Measurements from ENCODE around the gene OSBPL9. TPM values are rescaled to one million over a fixed set of nuclear protein-coding genes. Genes with fewer than 3 reads are reported as not detected.

OSBPL9 gene
- total RNA-seq, 2 donors from 2014 or later: 60.0 to 60.8 TPM

- Histone ChIP-seq H3K4me3 (no peak overlapping the region), H3K9me3 (no peaks in the 10 kb centered on the region), H3K36me3 (no peaks in the 10 kb centered on the region), H3K27ac (peak overlapping the region; percentile 39 to 54), H3K4me1 (peaks cover 5 to 72% of the 10 kb centered on the region in 2 donors), H3K27me3 (no peaks in the 10 kb centered on the region)
- TF ChIP-seq CTCF (IDR thresholded peaks at IDR 0.05): no peak
- no peak for DNase-seq (ENCODE audit: low spot score)
Observed at GRCh38 chr1:51653127-51653526, 36.2 kb downstream of the OSBPL9 start.

GRCh38 chr1:51654000-51654399 lies 37.1 kb downstream of the OSBPL9 start:
- Histone ChIP-seq H3K4me1 (peaks cover 5 to 63% of the 10 kb centered on the region in 2 donors), H3K4me3 (no peak overlapping the region), H3K36me3 (no peaks in the 10 kb centered on the region), H3K9me3 (no peaks in the 10 kb centered on the region), H3K27me3 (no peaks in the 10 kb centered on the region), H3K27ac (peak overlapping the region; percentile 39 to 54)
- no peak for TF ChIP-seq CTCF (IDR thresholded peaks at IDR 0.05)
- DNase-seq (ENCODE audit: low spot score): no peak

GRCh38 chr1:51656374-51656773 lies 39.5 kb downstream of the OSBPL9 start:
- H3K36me3 ChIP-seq: no peaks in the 10 kb centered on the region
- no peak overlapping the region for H3K4me3 ChIP-seq
- no peaks in the 10 kb centered on the region for H3K9me3 ChIP-seq
- H3K4me1 ChIP-seq: peaks cover 0 to 60% of the 10 kb centered on the region in 2 donors
- DNase-seq (ENCODE audit: low spot score): no peak
- no peak for TF ChIP-seq CTCF (IDR thresholded peaks at IDR 0.05)
- H3K27ac ChIP-seq: no peak overlapping the region
- H3K27me3 ChIP-seq: no peaks in the 10 kb centered on the region

DNA sequence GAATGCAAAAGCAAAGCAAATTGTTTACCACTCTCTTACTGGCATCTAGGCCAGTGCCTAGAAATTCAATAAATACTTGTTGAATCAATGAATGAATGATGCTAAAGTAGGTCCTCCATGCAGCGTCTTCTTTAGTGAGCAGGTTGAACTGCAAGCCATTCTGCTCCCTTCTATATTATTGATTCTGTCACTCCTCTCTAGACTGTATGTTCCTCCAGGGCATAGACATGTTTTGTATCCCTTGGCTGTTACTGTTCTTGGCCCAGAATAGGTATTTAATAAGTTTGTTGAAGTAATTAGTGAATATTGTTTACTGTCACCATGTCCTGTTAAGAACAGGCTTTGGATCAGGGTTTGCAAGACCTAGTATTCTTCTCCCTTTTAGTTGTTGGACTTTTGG lies 43.7 kb downstream of the OSBPL9 start:
- DNase-seq (ENCODE audit: low spot score): no peak
- H3K4me3 ChIP-seq: no peak overlapping the region
- H3K9me3 ChIP-seq: no peaks in the 10 kb centered on the region
- no peaks in the 10 kb centered on the region for H3K27me3 ChIP-seq
- H3K27ac ChIP-seq: peak overlapping the region; percentile 43 to 80
- peaks cover 0 to 58% of the 10 kb centered on the region in 2 donors for H3K4me1 ChIP-seq
- H3K36me3 ChIP-seq: no peaks in the 10 kb centered on the region
- no peak for TF ChIP-seq CTCF (IDR thresholded peaks at IDR 0.05)

DNA sequence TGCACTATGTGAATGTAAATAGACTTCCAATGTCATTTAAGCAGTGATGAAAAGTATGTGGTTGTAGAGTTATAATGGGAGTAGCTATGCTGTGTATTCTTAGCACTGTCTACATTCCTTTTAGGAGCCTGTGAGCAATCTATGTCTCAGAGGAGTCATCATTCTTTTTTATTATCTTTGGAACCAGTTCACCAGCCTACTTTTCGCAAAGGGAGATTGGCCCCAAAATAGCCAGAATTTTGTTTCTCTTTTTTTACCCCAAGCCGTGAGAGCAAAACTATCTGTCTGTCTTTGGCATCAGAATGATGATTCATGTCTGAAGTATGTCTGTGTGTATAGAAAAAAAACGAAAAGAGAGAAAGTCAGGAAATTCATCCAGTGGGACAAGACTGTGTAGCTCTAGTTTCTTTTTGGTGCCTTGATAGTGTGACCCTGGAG lies 44.2 kb downstream of the OSBPL9 start:
- no peak for DNase-seq (ENCODE audit: low spot score)
- peak overlapping the region; percentile 43 to 80 for H3K27ac ChIP-seq
- no peak overlapping the region for H3K4me3 ChIP-seq
- TF ChIP-seq CTCF (IDR thresholded peaks at IDR 0.05): no peak
- peaks cover 0 to 63% of the 10 kb centered on the region in 2 donors for H3K4me1 ChIP-seq
- H3K9me3 ChIP-seq: no peaks in the 10 kb centered on the region
- H3K27me3 ChIP-seq: no peaks in the 10 kb centered on the region
- no peaks in the 10 kb centered on the region for H3K36me3 ChIP-seq

GRCh38 chr1:51663105-51663504 lies 46.2 kb downstream of the OSBPL9 start:
- H3K9me3 ChIP-seq: no peaks in the 10 kb centered on the region
- H3K27me3 ChIP-seq: no peaks in the 10 kb centered on the region
- no peaks in the 10 kb centered on the region for H3K36me3 ChIP-seq
- TF ChIP-seq CTCF (IDR thresholded peaks at IDR 0.05): no peak
- H3K4me1 ChIP-seq: peaks cover 0 to 78% of the 10 kb centered on the region in 2 donors
- no peak overlapping the region for H3K4me3 ChIP-seq
- DNase-seq (ENCODE audit: low spot score): no peak
- peak overlapping the region in 1 of 2 donors; percentile 79 for H3K27ac ChIP-seq
